ENCODE results near the gene ZNF682.
"Not testable (repeated sequence)": the region's sequence is repeated elsewhere in the genome, so short reads cannot be mapped to it uniquely, and the experiment has no call there.

ZNF682 gene

GRCh38 chr19:19997656-19998268 lies 41.5 kb downstream of the ZNF682 start:
- DNase-seq (ENCODE audit: low read depth in 2 of 2) = peak in 1 of 2 donors; percentile 4

GRCh38 chr19:19966862-19967261 lies 72.4 kb downstream of the ZNF682 start:
- DNase-seq (ENCODE audit: low read depth in 2 of 2) = no peak

DNA sequence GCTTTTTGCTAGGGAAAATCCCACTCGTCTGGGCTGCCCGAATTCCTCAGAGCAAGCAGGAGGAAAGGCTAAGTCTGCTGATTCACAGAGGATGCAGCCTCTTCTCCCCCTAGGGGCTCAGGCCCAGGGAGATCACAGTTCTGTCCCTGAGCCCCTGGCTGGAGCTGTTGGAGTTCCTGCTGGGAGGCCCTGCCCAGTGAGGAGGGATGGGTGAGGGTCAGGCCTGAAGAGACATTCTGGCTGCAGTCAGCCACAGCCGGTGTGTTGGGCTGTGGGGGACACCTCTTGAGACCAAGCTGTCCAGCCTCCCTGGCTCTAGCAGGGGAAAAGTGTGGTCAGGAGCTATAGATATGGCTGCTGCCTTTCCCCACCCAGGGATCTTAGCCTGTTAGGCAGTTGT lies 73.2 kb downstream of the ZNF682 start:
- DNase-seq (ENCODE audit: low read depth in 2 of 2) = not testable (repeated sequence)

DNA sequence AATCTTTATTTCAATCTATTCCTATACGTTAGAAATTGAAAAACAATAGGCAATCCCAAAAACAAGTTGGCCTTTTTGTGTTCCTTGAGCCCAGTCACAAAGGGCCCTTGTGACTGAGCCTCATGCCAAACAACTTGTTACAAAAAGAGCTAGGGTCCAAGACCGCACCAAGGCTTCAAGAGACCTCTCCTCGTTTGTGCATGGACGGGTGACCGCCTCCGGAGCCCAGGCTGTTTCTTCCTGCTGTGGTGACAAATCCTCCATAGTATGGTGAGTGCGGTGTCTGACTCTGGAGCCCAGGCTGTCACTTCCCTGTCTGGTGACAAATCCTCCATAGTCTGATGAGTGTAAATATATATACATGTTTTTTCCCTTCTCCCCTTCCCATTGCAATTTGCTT lies 74.9 kb downstream of the ZNF682 start:
- no peak for DNase-seq (ENCODE audit: low read depth in 2 of 2)

- DNase-seq (ENCODE audit: low read depth in 2 of 2) = peak; percentile 21 to 43
Measured at GRCh38 chr19:19959151-19959799, 80.0 kb downstream of the ZNF682 start.

GRCh38 chr19:19957766-19958165 lies 81.5 kb downstream of the ZNF682 start:
- not testable (repeated sequence) for DNase-seq (ENCODE audit: low read depth in 2 of 2)

DNA sequence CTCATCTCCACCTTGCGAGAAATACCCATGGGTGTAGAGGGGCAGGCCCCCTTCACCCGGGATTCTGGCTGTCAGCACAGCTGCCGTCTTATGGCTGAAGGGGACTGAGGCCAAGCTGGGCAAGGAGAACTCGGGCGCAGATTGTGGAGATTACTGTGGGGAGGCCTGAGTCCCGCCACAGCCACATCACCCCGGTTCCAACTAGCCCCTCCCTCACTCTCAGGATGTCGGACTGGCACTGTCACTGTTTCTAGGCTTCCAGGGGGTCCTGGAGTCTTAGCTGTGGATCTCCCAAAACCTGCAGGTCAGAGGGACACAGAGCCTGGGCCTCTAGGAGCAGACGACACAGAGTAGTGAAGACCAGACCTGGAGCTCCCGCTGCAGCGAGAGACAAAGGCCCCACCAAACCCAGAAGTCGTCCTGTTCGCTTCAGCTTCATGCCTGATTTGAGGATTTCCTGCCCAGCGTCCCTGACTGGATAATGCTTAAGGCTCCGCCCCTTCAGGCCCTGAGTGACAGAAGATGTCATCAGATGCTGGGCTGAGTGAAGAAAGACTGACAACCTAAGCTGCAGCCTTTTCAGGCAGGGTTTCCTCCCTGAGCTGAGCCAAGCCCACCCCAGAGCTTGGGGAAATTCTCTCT lies 82.8 kb downstream of the ZNF682 start:
- DNase-seq (ENCODE audit: low read depth in 2 of 2) = no peak

- DNase-seq (ENCODE audit: low read depth in 2 of 2) = no peak
Measured at GRCh38 chr19:19955208-19955607, 84.1 kb downstream of the ZNF682 start.
